Lung (tissue), 12 donors: ENCODE measurements around the gene DNAH3. TPM values are rescaled to one million over a fixed set of nuclear protein-coding genes. Genes with fewer than 3 reads are reported as not detected.

ENCODE experiments used
- ATAC-seq: fragments of 200-7000 bp; cut with Tn5 transposase; one replicate; pipeline ENCODE4 v1.9.1; 2020; ENCODE audit warnings: moderate number of reproducible peaks; ENCODE audit not compliant: insufficient read depth, low FRiP score
- DNase-seq, 3 donors: peaks; one replicate each; pipeline ENCODE4 v3.0.0-alpha.2; 2013 to 2017
- H3K27ac ChIP-seq, 2 donors: one replicate each; pipeline ENCODE4 v1.5.1; 2013; ENCODE audit warnings: mild to moderate bottlenecking in 2 of 2, moderate library complexity in 2 of 2, control low read depth in 1 of 2, inconsistent platforms in 1 of 2, low read depth in 1 of 2, low read length in 1 of 2
- H3K27me3 ChIP-seq, 3 donors: one replicate each; pipeline ENCODE4 v1.5.1; 2013; ENCODE audit warnings: low read length in 2 of 3; ENCODE audit not compliant: control insufficient read depth in 3 of 3, insufficient read depth in 3 of 3
- H3K36me3 ChIP-seq, 4 donors: one replicate each; pipeline ENCODE4 v1.5.1; 2013; ENCODE audit warnings: low read length in 4 of 4, mild to moderate bottlenecking in 1 of 4, moderate library complexity in 1 of 4; ENCODE audit not compliant: control insufficient read depth in 4 of 4, insufficient read depth in 4 of 4
- H3K4me1 ChIP-seq, 5 donors: one replicate each; pipeline ENCODE4 v1.5.1; 2013; ENCODE audit warnings: low read length in 5 of 5, mild to moderate bottlenecking in 2 of 5, moderate library complexity in 1 of 5; ENCODE audit not compliant: control insufficient read depth in 5 of 5, insufficient read depth in 5 of 5
- H3K4me3 ChIP-seq: one replicate; pipeline ENCODE4 v1.5.1; 2013; ENCODE audit warnings: mild to moderate bottlenecking, control low read depth, moderate library complexity
- H3K9ac ChIP-seq, 2 donors: one replicate each; pipeline ENCODE4 v1.5.1; 2013; ENCODE audit warnings: low read length in 2 of 2, control low read depth in 1 of 2; ENCODE audit not compliant: insufficient read depth in 1 of 2
- H3K9me3 ChIP-seq, 4 donors: one replicate each; pipeline ENCODE4 v1.5.1; 2013; ENCODE audit warnings: low read length in 3 of 4, mild to moderate bottlenecking in 1 of 4, moderate library complexity in 1 of 4; ENCODE audit not compliant: control insufficient read depth in 4 of 4, insufficient read depth in 3 of 4
- WGBS, 2 donors: extraction: QIAGEN DNeasy Blood & Tissue Kit; methylation state at CpG; one replicate each; pipeline ENCODE4 v1.1.7; 2013; 5-methylcytosine and 5-hydroxymethylcytosine counted together
- polyA plus RNA-seq, 2 donors: library from polyadenylated mRNA; stranded (reverse); fragments of 200-250 nt; gene quantifications; one replicate each; pipeline ENCODE4 v1.2.1, GENCODE V29; 2013
- total RNA-seq, 2 donors: library from RNA; depleted of rRNA in 1 of 2; stranded (reverse); fragments of >200 nt in 1 of 2; gene quantifications; one replicate each; pipeline ENCODE4 v1.2.1, GENCODE V29; 2014 to 2021
- TF ChIP-seq, protein P1 (sequence below): IDR thresholded peaks from 2 replicates; pipeline ENCODE4 v1.5.1; 2012; ENCODE audit warnings: mild to moderate bottlenecking; ENCODE audit errors: control extremely low read depth, extremely low read depth
- donor health status: control.
- donor health status: control.
- donor health status: Bipolar disorder and iron deficiency.
- donor health status: healthy.
- donor health status: DM: yes; HTN: yes; CAD: no.

DNAH3 gene
- total and polyA plus RNA-seq, 4 donors, result 1.0 to 24.1 (median 12.8) TPM

DNA sequence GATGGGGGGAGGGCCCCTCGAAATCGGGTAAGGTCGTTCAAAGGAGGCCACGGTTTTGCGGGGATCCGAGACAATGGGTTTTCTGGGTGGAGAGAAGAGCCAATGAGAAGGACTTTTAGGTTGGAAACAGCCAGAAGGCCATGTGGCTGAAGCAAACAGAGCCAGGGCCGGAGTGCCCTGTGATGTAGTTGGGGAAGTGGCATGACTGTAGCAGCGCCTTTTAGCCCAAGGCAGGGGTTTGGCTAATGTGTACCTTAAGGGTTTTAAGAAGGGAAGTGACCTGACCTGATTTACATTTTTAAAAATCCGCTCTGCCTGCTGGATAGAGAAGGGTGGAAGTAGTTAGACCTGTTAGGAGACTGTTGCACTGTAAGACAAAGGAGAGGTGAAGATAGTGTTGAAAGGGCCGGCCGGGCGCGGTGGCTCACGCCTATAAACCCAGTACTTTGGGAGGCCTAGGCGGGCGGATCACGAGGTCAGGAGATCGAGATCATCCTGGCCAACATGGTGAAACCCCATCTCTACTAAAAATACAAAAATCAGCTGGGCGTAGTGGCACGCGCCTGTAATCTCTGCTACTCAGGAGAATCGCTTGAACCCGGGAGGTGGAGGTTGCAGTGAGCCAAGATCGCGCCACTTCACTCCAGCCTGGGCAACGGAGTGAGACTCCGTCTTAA is 249.1 kb downstream of the DNAH3 start:
- H3K27ac ChIP-seq, result peak overlapping the region; percentile 92 to 99
- peak overlapping the region; percentile 87 to 95 for H3K9ac ChIP-seq
- peak; percentile 14 for ATAC-seq
- H3K27me3 ChIP-seq, result no peaks in the 10 kb centered on the region
- 32 to 43% methylated on average over 27 of the region's 27 CpGs for WGBS, 2 donors
- DNase-seq, result peak; percentile 76 to 82 (median 79)
- H3K36me3 ChIP-seq, result peaks cover 0 to 2% (median 0%) of the 10 kb centered on the region in 4 donors
- no peaks in the 10 kb centered on the region for H3K9me3 ChIP-seq
- H3K4me3 ChIP-seq, result peak overlapping the region; percentile 72
- H3K4me1 ChIP-seq, result peaks cover 9 to 48% (median 21%) of the 10 kb centered on the region in 5 donors
- TF ChIP-seq, protein P1, sequence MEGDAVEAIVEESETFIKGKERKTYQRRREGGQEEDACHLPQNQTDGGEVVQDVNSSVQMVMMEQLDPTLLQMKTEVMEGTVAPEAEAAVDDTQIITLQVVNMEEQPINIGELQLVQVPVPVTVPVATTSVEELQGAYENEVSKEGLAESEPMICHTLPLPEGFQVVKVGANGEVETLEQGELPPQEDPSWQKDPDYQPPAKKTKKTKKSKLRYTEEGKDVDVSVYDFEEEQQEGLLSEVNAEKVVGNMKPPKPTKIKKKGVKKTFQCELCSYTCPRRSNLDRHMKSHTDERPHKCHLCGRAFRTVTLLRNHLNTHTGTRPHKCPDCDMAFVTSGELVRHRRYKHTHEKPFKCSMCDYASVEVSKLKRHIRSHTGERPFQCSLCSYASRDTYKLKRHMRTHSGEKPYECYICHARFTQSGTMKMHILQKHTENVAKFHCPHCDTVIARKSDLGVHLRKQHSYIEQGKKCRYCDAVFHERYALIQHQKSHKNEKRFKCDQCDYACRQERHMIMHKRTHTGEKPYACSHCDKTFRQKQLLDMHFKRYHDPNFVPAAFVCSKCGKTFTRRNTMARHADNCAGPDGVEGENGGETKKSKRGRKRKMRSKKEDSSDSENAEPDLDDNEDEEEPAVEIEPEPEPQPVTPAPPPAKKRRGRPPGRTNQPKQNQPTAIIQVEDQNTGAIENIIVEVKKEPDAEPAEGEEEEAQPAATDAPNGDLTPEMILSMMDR, result no peak

DNA sequence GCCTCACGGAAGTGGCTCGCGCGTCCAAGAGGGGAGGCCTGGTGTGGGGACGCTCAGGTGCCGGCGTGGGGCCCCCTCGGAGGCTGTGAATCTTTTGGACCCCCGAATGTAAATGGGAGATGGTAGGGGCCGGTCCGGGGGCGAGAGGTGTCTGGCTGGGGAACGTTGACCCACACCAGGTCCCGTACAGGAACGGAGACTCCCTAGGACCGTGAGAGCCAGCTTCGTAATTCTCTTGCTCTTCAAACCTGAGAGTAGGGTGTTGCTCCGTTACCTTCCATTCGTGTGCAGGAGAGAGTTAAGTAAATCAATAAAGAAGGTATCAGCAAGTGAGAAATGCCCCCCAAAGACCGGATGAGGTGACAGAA is 249.6 kb downstream of the DNAH3 start:
- ATAC-seq, result peak; percentile 0

DNA sequence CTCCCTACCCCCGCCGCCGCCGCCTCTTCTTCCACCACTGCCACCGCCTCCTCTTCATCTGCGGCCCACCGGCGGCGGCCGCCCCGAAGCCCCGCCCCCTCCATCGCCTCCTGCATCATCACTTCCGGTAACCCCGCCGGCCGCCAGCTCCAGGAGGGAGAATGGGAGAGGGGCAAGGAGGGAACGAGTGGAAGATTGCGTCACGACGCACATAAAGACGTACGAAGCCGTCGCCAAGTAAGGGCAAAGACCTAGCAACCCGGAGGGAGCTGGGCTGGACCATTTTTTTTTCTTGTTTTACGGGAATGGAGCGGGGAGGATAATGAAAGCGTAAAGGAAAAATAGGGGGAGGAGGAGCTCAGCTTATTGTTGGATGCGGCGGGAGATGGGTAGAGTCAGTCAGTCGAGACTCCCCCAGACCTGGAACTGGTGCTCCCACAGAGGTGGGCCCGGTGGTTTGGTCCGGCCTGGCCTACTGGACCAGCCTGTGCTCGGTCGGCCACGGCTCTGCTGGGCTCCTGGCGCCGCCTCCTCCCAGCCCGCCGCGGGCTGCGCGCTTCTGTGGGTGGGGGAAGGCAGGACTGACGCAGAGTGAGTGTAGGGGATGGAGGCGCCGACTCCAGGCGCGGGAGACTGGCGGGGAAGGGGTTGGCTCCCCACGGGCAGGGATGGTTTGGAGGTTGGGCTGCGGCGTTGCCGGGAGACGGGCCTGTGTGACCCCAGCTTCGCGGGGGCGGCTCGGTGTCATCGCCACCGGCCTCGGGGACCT is 250.2 kb downstream of the DNAH3 start, which contains the start of the genes DCUN1D3 and LYRM1:
Gene DCUN1D3, minus strand, starts transcription at position 60 of the 769 bp plus-strand sequence. CDS start 37,820 bp downstream, outside the sequence.
Gene LYRM1, plus strand, starts transcription at position 473 of the 769 bp plus-strand sequence. CDS start 14,785 bp downstream, outside the sequence.
- H3K27me3 ChIP-seq, result no peaks in the 10 kb centered on the region
- DNase-seq, result peak; percentile 99 to 100 (median 99)
- H3K9me3 ChIP-seq, result no peaks in the 10 kb centered on the region
- peaks cover 9 to 40% (median 15%) of the 10 kb centered on the region in 5 donors for H3K4me1 ChIP-seq
- peaks cover 0 to 5% (median 1%) of the 10 kb centered on the region in 4 donors for H3K36me3 ChIP-seq
- H3K4me3 ChIP-seq, result peak within 1 kb of the TSS; percentile 96
- peak within 1 kb of the TSS; percentile 87 to 95 for H3K9ac ChIP-seq
- TF ChIP-seq, protein P1, result no peak
- H3K27ac ChIP-seq, result peak within 1 kb of the TSS; percentile 92 to 99
- ATAC-seq, result peak; percentile 91
- 1% methylated on average over 60 to 62 of the region's 62 CpGs for WGBS, 2 donors

More for the DNA sequence above, 249.6 kb downstream of the DNAH3 start:
- no peaks in the 10 kb centered on the region for H3K9me3 ChIP-seq
- peaks cover 0 to 2% (median under 1%) of the 10 kb centered on the region in 4 donors for H3K36me3 ChIP-seq
- peak overlapping the region; percentile 72 for H3K4me3 ChIP-seq
- no peaks in the 10 kb centered on the region for H3K27me3 ChIP-seq
- H3K27ac ChIP-seq, result peak overlapping the region; percentile 92 to 99
- H3K4me1 ChIP-seq, result peaks cover 9 to 46% (median 17%) of the 10 kb centered on the region in 5 donors
- TF ChIP-seq, protein P1, result no peak
- 0% methylated on average over 20 of the region's 20 CpGs for WGBS, 2 donors
- DNase-seq, result no peak
- peak overlapping the region; percentile 87 to 95 for H3K9ac ChIP-seq
